Muscle of leg (tissue), 16 donors: ENCODE results near the gene NQO2. TPM values are rescaled to one million over a fixed set of nuclear protein-coding genes. Genes with fewer than 3 reads are reported as not detected.

ENCODE experiments used
- DNase-seq: peaks from one replicate; pipeline ENCODE4 v3.0.0; 2013
- H3K27ac ChIP-seq: one replicate; pipeline ENCODE4 v1.5.1; 2013; ENCODE audit warnings: mild to moderate bottlenecking, low read length, control low read depth
- H3K27me3 ChIP-seq: one replicate; pipeline ENCODE4 v1.6.1; 2013; ENCODE audit warnings: low read length; ENCODE audit not compliant: control insufficient read depth, insufficient read depth
- H3K36me3 ChIP-seq: one replicate; pipeline ENCODE4 v1.6.1; 2013; ENCODE audit warnings: low read length; ENCODE audit not compliant: control insufficient read depth, insufficient read depth
- H3K4me1 ChIP-seq: one replicate; pipeline ENCODE4 v1.6.1; 2013; ENCODE audit warnings: low read length; ENCODE audit not compliant: control insufficient read depth, insufficient read depth
- H3K4me3 ChIP-seq: one replicate; pipeline ENCODE4 v1.5.1; 2013; ENCODE audit warnings: low read length, control low read depth
- H3K9me3 ChIP-seq: replicated peaks from 2 replicates; pipeline ENCODE4 v1.6.1; 2013; ENCODE audit warnings: low read depth, low read length; ENCODE audit not compliant: control insufficient read depth
- WGBS: methylation state at CpG from one replicate; pipeline ENCODE4 v1.1.5; 2013; ENCODE audit warnings: missing lambda C conversion rate; ENCODE audit not compliant: insufficient coverage; 5-methylcytosine and 5-hydroxymethylcytosine counted together
- long read RNA-seq, 11 donors: transcript quantifications; one replicate each; lab custom pipeline, GENCODE V29; 2026
- polyA plus RNA-seq, 8 donors: library from polyadenylated mRNA; unstranded; fragments of 120-200 nt; gene quantifications; one replicate each; pipeline versions ENCODE4 v1.2.1 to v1.2.3, GENCODE V29; 2013; ENCODE audit warnings: inconsistent platforms in 1 of 8, low replicate concordance in 1 of 8; ENCODE audit not compliant: insufficient read length in 8 of 8, insufficient read depth in 1 of 8
- total RNA-seq: library from RNA; stranded (reverse); fragments of 120-200 nt; gene quantifications from one replicate; pipeline ENCODE4 v1.2.4, GENCODE V29; 2013

Gene NQO2
- 16.1 TPM for total RNA-seq
- 10 to 100 TPM; 15.0 to 21.3 (median 19.9) TPM for polyA plus RNA-seq
- long read RNA-seq, donor 1: 0 reads
- long read RNA-seq, donor 2: 0 reads
- long read RNA-seq, donor 3, full-length matches to known transcripts: 5 of 5 reads
- long read RNA-seq, donor 3, partial matches to known transcripts: 0 of 5 reads
- long read RNA-seq, donor 3, other reads (novel, unspliced or antisense): 0 of 5 reads
- long read RNA-seq, donor 4, partial matches to known transcripts: 0 of 1 reads
- long read RNA-seq, donor 4, other reads (novel, unspliced or antisense): 0 of 1 reads
- long read RNA-seq, donor 5, full-length matches to known transcripts: 11 of 16 reads
- long read RNA-seq, donor 5, partial matches to known transcripts: 5 of 16 reads
- long read RNA-seq, donor 5, other reads (novel, unspliced or antisense): 0 of 16 reads
- long read RNA-seq, donor 6, full-length matches to known transcripts: 3 of 3 reads
- long read RNA-seq, donor 6, partial matches to known transcripts: 0 of 3 reads
- long read RNA-seq, donor 6, other reads (novel, unspliced or antisense): 0 of 3 reads
- long read RNA-seq, donor 7, full-length matches to known transcripts: 3 of 3 reads
- long read RNA-seq, donor 7, partial matches to known transcripts: 0 of 3 reads
- long read RNA-seq, donor 7, other reads (novel, unspliced or antisense): 0 of 3 reads
- long read RNA-seq, donor 8, full-length matches to known transcripts: 2 of 2 reads
- long read RNA-seq, donor 8, partial matches to known transcripts: 0 of 2 reads
- long read RNA-seq, donor 8, other reads (novel, unspliced or antisense): 0 of 2 reads
- long read RNA-seq, donor 9, full-length matches to known transcripts: 3 of 3 reads
- long read RNA-seq, donor 9, partial matches to known transcripts: 0 of 3 reads
- long read RNA-seq, donor 9, other reads (novel, unspliced or antisense): 0 of 3 reads
- long read RNA-seq, donor 10, full-length matches to known transcripts: 7 of 7 reads
- long read RNA-seq, donor 10, partial matches to known transcripts: 0 of 7 reads
- long read RNA-seq, donor 10, other reads (novel, unspliced or antisense): 0 of 7 reads
- long read RNA-seq, donor 11, full-length matches to known transcripts: 4 of 4 reads
- long read RNA-seq, donor 11, partial matches to known transcripts: 0 of 4 reads
- long read RNA-seq, donor 11, other reads (novel, unspliced or antisense): 0 of 4 reads

DNA sequence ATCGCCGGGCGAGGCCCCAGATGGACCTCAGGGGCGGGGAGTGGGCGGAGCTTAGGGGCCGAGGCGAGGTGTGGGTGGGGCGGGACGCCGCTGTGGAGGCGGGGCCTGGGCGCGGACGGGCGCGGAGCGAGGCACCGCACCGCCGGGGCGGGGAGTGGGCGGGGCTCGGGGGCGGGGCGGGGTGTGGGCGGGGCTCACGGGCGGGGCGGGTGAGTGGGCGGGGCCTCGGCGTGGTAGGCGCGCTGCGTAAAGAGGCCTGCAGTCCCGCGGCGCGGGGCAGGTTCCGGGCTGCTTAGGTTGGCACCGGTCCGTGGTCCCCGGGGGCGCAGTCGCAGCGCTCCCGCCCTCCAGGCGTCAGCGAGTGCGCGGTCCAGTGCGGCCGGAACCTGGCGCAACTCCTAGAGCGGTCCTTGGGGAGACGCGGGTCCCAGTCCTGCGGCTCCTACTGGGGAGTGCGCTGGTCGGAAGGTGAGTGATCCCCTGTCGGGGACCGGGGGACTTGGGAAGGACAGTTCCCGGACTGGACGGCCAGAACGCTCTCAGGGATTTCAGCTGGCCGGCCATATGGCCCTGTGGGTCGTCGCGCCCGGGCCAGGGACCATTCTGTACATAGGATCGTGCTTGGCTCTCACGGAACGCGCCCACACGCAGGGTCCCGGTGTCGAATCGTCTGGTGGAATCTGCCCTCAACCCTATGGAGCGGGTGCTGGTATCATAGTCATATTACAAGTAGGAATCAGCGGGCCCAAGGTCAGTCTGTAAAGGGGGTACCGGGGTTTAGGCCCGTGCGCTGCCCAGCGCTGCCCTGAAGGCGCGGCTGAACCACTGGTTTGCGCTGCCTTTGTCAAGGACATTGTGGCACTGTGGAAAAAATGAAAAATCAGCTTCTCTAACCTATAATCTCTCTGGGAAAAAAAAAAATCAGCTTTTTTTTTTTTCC, at the start of gene NQO2:
Gene NQO2, plus strand, starts transcription at position 277 of the 940 bp plus-strand sequence. CDS start 6,659 bp downstream, outside the sequence.
- Histone ChIP-seq H3K36me3 (peaks cover 8% of the 10 kb centered on the region), H3K4me1 (peaks cover 16% of the 10 kb centered on the region), H3K27ac (peak within 1 kb of the TSS; percentile 80), H3K4me3 (peak within 1 kb of the TSS; percentile 80), H3K9me3 (no peaks in the 10 kb centered on the region), H3K27me3 (no peaks in the 10 kb centered on the region)
- peak; percentile 90 for DNase-seq
- WGBS: 3% methylated on average over 54 of the region's 87 CpGs

- Histone ChIP-seq H3K4me3 (no peak overlapping the region), H3K36me3 (peaks cover 38% of the 10 kb centered on the region), H3K27ac (no peak overlapping the region), H3K9me3 (no peaks in the 10 kb centered on the region), H3K27me3 (no peaks in the 10 kb centered on the region), H3K4me1 (peaks cover 7% of the 10 kb centered on the region)
- 93% methylated on average over 8 of the region's 12 CpGs for WGBS
- DNase-seq: no peak
Observed at GRCh38 chr6:2950713-2951112, 49.0 kb upstream of the NQO2 start.

DNA sequence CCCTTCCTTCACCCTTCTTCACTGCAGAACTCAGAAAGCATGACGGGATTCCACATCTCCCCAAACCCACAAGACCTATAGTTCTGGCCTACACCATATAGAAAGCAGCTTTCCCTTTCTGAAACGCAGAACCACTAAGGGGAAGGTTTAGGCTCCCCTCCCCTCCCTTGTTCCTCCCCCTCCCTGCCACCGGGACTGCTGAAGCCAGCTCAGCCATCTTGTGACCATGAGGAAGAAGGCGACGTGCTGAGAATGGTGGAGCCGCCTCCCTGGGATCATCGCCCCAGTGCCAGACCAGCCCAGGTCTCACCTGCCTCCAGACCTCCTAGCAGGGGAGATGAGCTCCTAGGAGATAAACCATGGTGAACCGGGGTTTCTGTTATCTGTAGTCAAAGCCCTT, 48.0 kb upstream of the NQO2 start:
- Histone ChIP-seq H3K4me3 (no peak overlapping the region), H3K4me1 (peaks cover 8% of the 10 kb centered on the region), H3K27ac (no peak overlapping the region), H3K9me3 (no peaks in the 10 kb centered on the region), H3K36me3 (peaks cover 43% of the 10 kb centered on the region), H3K27me3 (no peaks in the 10 kb centered on the region)
- DNase-seq: peak; percentile 67
- WGBS: 51% methylated on average over 3 of the region's 8 CpGs

DNA sequence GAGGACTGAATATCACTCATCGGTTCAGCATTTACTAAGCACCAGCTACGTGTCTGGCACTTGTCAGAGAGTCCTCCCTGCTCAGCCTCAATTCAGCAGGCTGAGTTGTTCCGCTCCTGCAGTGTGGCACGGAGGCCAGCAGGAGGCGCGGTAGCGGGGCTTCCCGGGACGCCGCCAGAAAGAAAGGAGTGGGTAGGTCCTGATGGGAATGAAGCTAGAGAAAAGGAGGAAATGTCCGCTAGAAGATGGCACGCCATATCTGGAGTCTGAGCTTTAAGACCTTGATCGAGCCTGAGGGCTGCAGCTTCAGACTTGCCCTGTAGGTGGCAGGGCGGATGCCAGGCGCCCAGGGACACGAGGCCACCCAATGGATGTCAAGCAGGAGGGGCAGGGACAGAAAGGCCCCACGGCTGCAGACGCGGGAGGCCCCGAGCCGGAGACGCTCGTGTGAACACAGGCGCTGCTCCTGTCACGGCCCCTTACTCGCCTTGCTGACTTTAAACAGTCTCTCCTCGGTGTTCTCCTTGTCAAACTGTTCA, 47.1 kb upstream of the NQO2 start:
- 5% methylated on average over 20 of the region's 27 CpGs for WGBS
- Histone ChIP-seq H3K4me3 (no peak overlapping the region), H3K36me3 (peaks cover 42% of the 10 kb centered on the region), H3K27me3 (no peaks in the 10 kb centered on the region), H3K9me3 (no peaks in the 10 kb centered on the region), H3K4me1 (peaks cover 17% of the 10 kb centered on the region), H3K27ac (peak overlapping the region; percentile 40)
- DNase-seq: peak; percentile 88

GRCh38 chr6:2953098-2953497, 46.6 kb upstream of the NQO2 start:
- WGBS: 94% methylated on average over 9 of the region's 12 CpGs
- Histone ChIP-seq H3K4me1 (peaks cover 22% of the 10 kb centered on the region), H3K27me3 (no peaks in the 10 kb centered on the region), H3K4me3 (no peak overlapping the region), H3K9me3 (no peaks in the 10 kb centered on the region), H3K27ac (peak overlapping the region; percentile 40), H3K36me3 (peaks cover 38% of the 10 kb centered on the region)
- DNase-seq: no peak

DNA sequence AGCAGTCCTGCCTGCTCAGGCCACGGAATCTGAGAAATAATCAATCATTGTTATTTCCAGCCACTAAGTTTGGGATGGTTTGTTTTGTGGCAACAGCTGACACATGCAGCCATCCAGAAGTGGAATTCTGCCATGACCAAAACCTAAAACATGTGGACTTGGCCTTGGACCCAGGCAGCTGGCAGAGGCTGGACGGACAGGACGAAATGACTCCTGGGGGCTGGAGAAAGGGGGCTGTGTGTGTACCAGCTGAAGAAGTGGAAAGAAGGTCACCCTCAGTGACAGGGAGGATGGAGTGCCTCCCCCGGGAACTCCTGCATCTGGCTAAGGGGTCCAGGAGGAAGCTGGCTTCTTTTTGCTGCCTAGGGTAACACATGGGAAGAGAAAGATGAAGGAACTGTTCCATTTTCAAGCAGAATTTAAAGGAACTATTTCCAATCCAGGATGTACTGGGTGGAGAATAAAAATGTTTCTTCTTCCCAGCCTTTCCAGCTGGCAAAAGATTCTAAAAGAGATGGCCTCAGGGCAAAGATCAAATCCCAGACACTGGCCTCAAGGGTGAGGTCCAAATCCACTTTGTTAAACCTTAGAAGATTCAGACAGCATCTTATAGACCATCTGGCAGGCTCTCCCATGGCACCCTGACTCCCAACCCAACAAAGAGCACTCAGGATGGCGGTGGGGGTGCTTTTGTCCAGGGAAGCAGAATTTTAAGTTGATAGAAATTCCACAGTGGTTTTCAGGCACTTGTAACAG, 42.6 kb upstream of the NQO2 start:
- 49% methylated on average over 3 of the region's 5 CpGs for WGBS
- Histone ChIP-seq H3K36me3 (peaks cover 21% of the 10 kb centered on the region), H3K27me3 (no peaks in the 10 kb centered on the region), H3K4me1 (peaks cover 24% of the 10 kb centered on the region), H3K4me3 (no peak overlapping the region), H3K9me3 (no peaks in the 10 kb centered on the region), H3K27ac (peak overlapping the region; percentile 24)
- peak; percentile 57 for DNase-seq

DNA sequence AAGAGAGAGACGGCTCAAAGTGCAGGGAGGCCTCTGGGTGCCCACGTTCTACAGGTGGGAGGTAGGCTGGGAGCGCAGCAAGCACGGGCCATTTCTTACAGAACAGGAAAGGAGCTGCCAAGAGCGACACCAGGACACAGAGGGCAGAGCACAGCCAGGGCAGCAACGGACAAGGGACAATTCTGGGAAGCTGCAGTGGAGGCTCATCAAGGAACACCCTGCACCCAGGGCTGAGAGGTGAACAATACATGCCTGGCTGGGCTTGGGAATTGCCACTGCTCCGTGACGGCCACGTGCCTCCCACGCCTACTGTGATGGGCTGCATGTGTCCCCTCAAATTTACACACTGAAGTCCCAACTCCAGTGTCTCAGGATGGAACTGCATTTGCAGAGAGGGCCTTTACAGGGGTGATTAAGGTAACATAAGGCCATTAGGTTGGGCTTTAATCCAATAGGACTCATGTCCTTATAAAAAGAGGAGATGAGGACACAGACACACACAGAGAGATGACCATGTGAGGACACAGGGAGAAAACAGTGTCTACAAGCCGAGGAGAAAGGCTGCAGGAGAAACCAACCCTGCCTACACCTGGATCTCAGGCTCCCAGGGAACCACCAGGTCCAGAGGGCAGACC, 41.9 kb upstream of the NQO2 start:
- no peaks in the 10 kb centered on the region for H3K27me3 ChIP-seq
- H3K4me1 ChIP-seq: peaks cover 19% of the 10 kb centered on the region
- no peak overlapping the region for H3K4me3 ChIP-seq
- peaks cover 21% of the 10 kb centered on the region for H3K36me3 ChIP-seq
- H3K27ac ChIP-seq: no peak overlapping the region
- no peak for DNase-seq
- H3K9me3 ChIP-seq: no peaks in the 10 kb centered on the region
- 72% methylated on average over 10 of the region's 11 CpGs for WGBS

DNA sequence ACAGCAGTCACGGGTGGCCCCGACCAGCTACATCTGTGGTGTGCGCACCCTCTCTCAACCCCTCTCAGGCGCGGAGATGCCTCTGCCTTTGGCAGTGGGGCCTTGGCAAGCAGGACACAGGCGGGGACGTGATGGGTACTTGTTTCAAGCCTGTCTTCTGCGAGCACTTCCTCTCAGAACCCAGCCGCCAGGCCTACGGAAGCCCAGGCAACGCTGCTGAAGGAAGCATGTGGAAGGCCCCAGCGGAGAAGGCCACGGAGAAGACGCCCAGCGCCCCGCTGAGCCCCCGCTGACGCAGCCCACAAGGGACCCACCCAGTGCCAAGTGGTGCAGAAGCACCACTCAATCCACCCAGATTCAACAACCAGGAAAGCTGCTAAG, 41.4 kb upstream of the NQO2 start:
- H3K36me3 ChIP-seq: peaks cover 21% of the 10 kb centered on the region
- WGBS: 74% methylated on average over 16 of the region's 18 CpGs
- no peak overlapping the region for H3K4me3 ChIP-seq
- H3K4me1 ChIP-seq: peaks cover 17% of the 10 kb centered on the region
- H3K9me3 ChIP-seq: no peaks in the 10 kb centered on the region
- no peaks in the 10 kb centered on the region for H3K27me3 ChIP-seq
- peak; percentile 46 for DNase-seq
- peak overlapping the region; percentile 7 for H3K27ac ChIP-seq
